H1 (cell line): ENCODE measurements around the gene NABP2. TPM values are rescaled to one million over a fixed set of nuclear protein-coding genes. Genes with fewer than 3 reads are reported as not detected.
A peak's percentile ranks its signal among the peaks of the same experiment; 100 is the strongest.

Source experiments
- CTCF ChIA-PET: fragments of 300-600 bp; sonication (Branson Sonifier 250); formaldehyde crosslinking; loops from one replicate; lab custom pipeline; 2021; ENCODE audit not compliant: partially characterized antibody; lab: Charles Lee
- POLR2A ChIA-PET: fragments of 300-600 bp; sonication (Branson Sonifier 250); formaldehyde crosslinking; loops from one replicate; lab custom pipeline; 2021; ENCODE audit warnings: inconsistent platforms; ENCODE audit not compliant: partially characterized antibody; lab: Charles Lee
- DNase-seq, 2 experiments: peaks; one replicate each; pipeline versions ENCODE4 v3.0.0 to v3.0.0-alpha.2; 2010 to 2022; ENCODE audit warnings: low spot score in 2 of 2, low read depth in 1 of 2, mixed read lengths in 1 of 2
- FAIRE-seq: peaks from 2 replicates; lab custom pipeline; 2011; peaks lifted over from hg19 to GRCh38; lab: Jason Lieb, UNC
- H2AFZ ChIP-seq: 2 replicates; pipeline ENCODE4 v1.8.1; 2012; ENCODE audit warnings: low read length, inconsistent platforms
- H2AK5ac ChIP-seq: 2 replicates; pipeline ENCODE4 v1.6.1; 2013; ENCODE audit warnings: low read depth, low read length
- H2BK120ac ChIP-seq: replicated peaks from 2 replicates; pipeline ENCODE3; 2013; ENCODE audit warnings: low read depth, low read length, inconsistent platforms
- H2BK12ac ChIP-seq: 2 replicates; pipeline ENCODE4 v1.6.1; 2013; ENCODE audit warnings: low read depth, low read length
- H2BK15ac ChIP-seq: 2 replicates; pipeline ENCODE4 v1.6.1; 2013; ENCODE audit warnings: low read length
- H2BK20ac ChIP-seq: 2 replicates; pipeline ENCODE4 v1.6.1; 2013; ENCODE audit warnings: low read length
- H2BK5ac ChIP-seq: 2 replicates; pipeline ENCODE4 v1.6.1; 2013; ENCODE audit warnings: low read depth, low read length
- H3K14ac ChIP-seq: 2 replicates; pipeline ENCODE4 v1.6.1; 2013; ENCODE audit warnings: inconsistent platforms; ENCODE audit not compliant: insufficient read length
- H3K18ac ChIP-seq: 2 replicates; pipeline ENCODE4 v1.6.1; 2013; ENCODE audit warnings: low read length; ENCODE audit errors: extremely low read depth
- H3K23ac ChIP-seq: 2 replicates; pipeline ENCODE4 v1.6.1; 2013; ENCODE audit warnings: inconsistent platforms; ENCODE audit not compliant: insufficient read length
- H3K23me2 ChIP-seq: 2 replicates; pipeline ENCODE4 v1.6.1; 2013; ENCODE audit warnings: low read depth, low read length
- H3K27ac ChIP-seq: 2 replicates; pipeline ENCODE4 v1.6.1; 2011; ENCODE audit warnings: low read depth, low read length, inconsistent platforms
- H3K27me3 ChIP-seq, 4 experiments: replicated peaks in 1 of 4; 1 replicate in 1 of 4; 2 replicates in 3 of 4; pipeline versions ENCODE4 v1.6.1 to v1.8.1; 2011 to 2013; ENCODE audit warnings: low read length in 3 of 4, mild to moderate bottlenecking in 3 of 4, inconsistent platforms in 2 of 4, mixed read lengths in 2 of 4, moderate library complexity in 1 of 4; ENCODE audit not compliant: control insufficient read depth in 3 of 4, insufficient read depth in 3 of 4; ENCODE audit errors: extremely low read depth in 1 of 4
- H3K36me3 ChIP-seq, 4 experiments: 2 replicates each; pipeline versions ENCODE4 v1.6.1 to v1.8.1; 2011 to 2013; ENCODE audit warnings: mild to moderate bottlenecking in 4 of 4, low read length in 3 of 4, moderate library complexity in 2 of 4, control low read depth in 1 of 4, inconsistent platforms in 1 of 4; ENCODE audit not compliant: insufficient read depth in 4 of 4, control insufficient read depth in 2 of 4
- H3K4ac ChIP-seq: replicated peaks from 2 replicates; pipeline ENCODE3; 2013; ENCODE audit warnings: low read length, low read depth, mixed read lengths, inconsistent platforms; ENCODE audit not compliant: insufficient read length
- H3K4me1 ChIP-seq, 4 experiments: replicated peaks in 1 of 4; 1 replicate in 1 of 4; 2 replicates in 3 of 4; pipeline versions ENCODE4 v1.6.1 to v1.8.1; 2011 to 2013; ENCODE audit warnings: low read length in 3 of 4, inconsistent platforms in 2 of 4, mixed read lengths in 1 of 4; ENCODE audit not compliant: insufficient read depth in 4 of 4, control insufficient read depth in 3 of 4
- H3K4me2 ChIP-seq, 2 experiments: 2 replicates each; pipeline versions ENCODE4 v1.6.1 to v1.8.1; 2011 to 2013; ENCODE audit warnings: low read depth in 2 of 2, low read length in 2 of 2, control low read depth in 1 of 2, inconsistent platforms in 1 of 2, mild to moderate bottlenecking in 1 of 2; ENCODE audit not compliant: insufficient read depth in 1 of 2
- H3K4me3 ChIP-seq, 4 experiments: fragments of 200-600, 300-600 bp in 1 of 4; sonication (generic), shearing (Covaris generic), sonication (Bioruptor Twin) in 1 of 4; 2 replicates each; pipeline versions ENCODE4 v1.5.1 to v1.8.1; 2011 to 2016; ENCODE audit warnings: low read length in 4 of 4, low read depth in 3 of 4, control low read depth in 2 of 4, inconsistent platforms in 2 of 4, mild to moderate bottlenecking in 2 of 4, mixed read lengths in 1 of 4, moderate library complexity in 1 of 4; ENCODE audit not compliant: insufficient read depth in 2 of 4; ENCODE audit errors: extremely low read depth in 1 of 4
- H3K56ac ChIP-seq: replicated peaks from 2 replicates; pipeline ENCODE3; 2013; ENCODE audit warnings: low read depth, mild to moderate bottlenecking, mixed read lengths, low read length, inconsistent platforms; ENCODE audit not compliant: insufficient read length
- H3K79me1 ChIP-seq: 2 replicates; pipeline ENCODE4 v1.6.1; 2013; ENCODE audit warnings: low read depth, low read length, control low read depth
- H3K79me2 ChIP-seq, 2 experiments: 2 replicates each; pipeline versions ENCODE4 v1.6.1 to v1.8.1; 2012 to 2013; ENCODE audit warnings: low read length in 2 of 2, mild to moderate bottlenecking in 2 of 2, inconsistent platforms in 1 of 2; ENCODE audit not compliant: insufficient read depth in 2 of 2, control insufficient read depth in 1 of 2
- H3K9ac ChIP-seq, 4 experiments: replicated peaks in 1 of 4; 1 replicate in 1 of 4; 2 replicates in 3 of 4; pipeline versions ENCODE4 v1.6.1 to v1.8.1; 2011 to 2013; ENCODE audit warnings: low read depth in 3 of 4, low read length in 3 of 4, control low read depth in 2 of 4, mild to moderate bottlenecking in 2 of 4, moderate library complexity in 2 of 4, inconsistent platforms in 1 of 4; ENCODE audit errors: extremely low read depth in 1 of 4
- H3K9me3 ChIP-seq, 2 experiments: 2 replicates each; pipeline versions ENCODE4 v1.6.1 to v1.8.1; 2012 to 2013; ENCODE audit warnings: mild to moderate bottlenecking in 2 of 2, moderate library complexity in 2 of 2, control low read depth in 1 of 2, inconsistent platforms in 1 of 2, low read depth in 1 of 2, low read length in 1 of 2, mixed read lengths in 1 of 2; ENCODE audit not compliant: insufficient read depth in 2 of 2
- H4K20me1 ChIP-seq, 2 experiments: replicated peaks in 1 of 2; 2 replicates each; pipeline versions ENCODE3 to v1.8.1; 2011 to 2013; ENCODE audit warnings: inconsistent platforms in 2 of 2, low read length in 2 of 2, mild to moderate bottlenecking in 1 of 2; ENCODE audit not compliant: insufficient read depth in 2 of 2, control insufficient read depth in 1 of 2
- H4K5ac ChIP-seq: 2 replicates; pipeline ENCODE4 v1.6.1; 2013; ENCODE audit warnings: low read length, low read depth, mixed read lengths, inconsistent platforms; ENCODE audit not compliant: insufficient read length
- H4K8ac ChIP-seq: 2 replicates; pipeline ENCODE4 v1.8.0; 2013; ENCODE audit warnings: mild to moderate bottlenecking, moderate library complexity, low read length, inconsistent platforms; ENCODE audit not compliant: insufficient read depth; ENCODE audit errors: extremely low read depth
- H4K91ac ChIP-seq: replicated peaks from 2 replicates; pipeline ENCODE3; 2013; ENCODE audit warnings: low read length, mixed read lengths, inconsistent platforms; ENCODE audit not compliant: insufficient read length
- BCL11A ChIP-seq, 2 experiments: IDR thresholded peaks; one replicate each; pipeline ENCODE4 v1.6.1; 2011; ENCODE audit warnings: low read depth in 2 of 2, low read length in 2 of 2, mild to moderate bottlenecking in 2 of 2
- SIN3A ChIP-seq, 2 experiments: IDR thresholded peaks in 1 of 2; conservative IDR thresholded peaks in 1 of 2; 2 replicates each; pipeline ENCODE4 v1.6.1; 2011 to 2012; ENCODE audit warnings: low read length in 2 of 2, improper control_type of control experiment in 1 of 2, low read depth in 1 of 2, mild to moderate bottlenecking in 1 of 2
- WGBS, 2 experiments: shearing (Covaris generic) in 1 of 2; methylation state at CpG; one replicate each; pipeline versions ENCODE4 v1.1.6 to v1.1.7; 2013 to 2015; ENCODE audit warnings: low lambda C conversion rate in 2 of 2, mixed read lengths in 2 of 2, inconsistent platforms in 1 of 2, low coverage in 1 of 2, missing lambda C conversion rate in 1 of 2; ENCODE audit not compliant: insufficient replicate concordance in 2 of 2, insufficient coverage in 1 of 2, insufficient read length in 1 of 2; ENCODE audit errors: extremely low coverage in 1 of 2, missing lambda C conversion rate in 1 of 2; 5-methylcytosine and 5-hydroxymethylcytosine counted together
- polyA plus RNA-seq, 7 experiments: library from polyadenylated mRNA; depleted of rRNA in 3 of 7; stranded (reverse) in 5 of 7; unstranded in 2 of 7; fragments of >200 nt in 5 of 7; fragments of 200-250 nt in 2 of 7; gene quantifications; 1 replicate in 5 of 7; 2 replicates in 1 of 7; 4 replicates in 1 of 7; pipeline versions ENCODE4 v1.2.1 to v1.2.3, GENCODE V29; 2011 to 2013; ENCODE audit warnings: missing spikeins in 2 of 7, mixed read lengths in 2 of 7
- total RNA-seq: library from RNA; stranded (reverse); fragmentation: NEBNext Ultra II Directional; extraction: Animal tissue kit (Norgen Biotek cat#: 25700); gene quantifications from 2 replicates; pipeline ENCODE4 v1.2.1, GENCODE V29; 2021

NABP2 gene
- total and polyA plus RNA-seq, 2 of the 8 experiments (the other 6 are each of a cell fraction or from before 2014, with no cell fraction given) = 58.1 to 67.5 TPM

DNA sequence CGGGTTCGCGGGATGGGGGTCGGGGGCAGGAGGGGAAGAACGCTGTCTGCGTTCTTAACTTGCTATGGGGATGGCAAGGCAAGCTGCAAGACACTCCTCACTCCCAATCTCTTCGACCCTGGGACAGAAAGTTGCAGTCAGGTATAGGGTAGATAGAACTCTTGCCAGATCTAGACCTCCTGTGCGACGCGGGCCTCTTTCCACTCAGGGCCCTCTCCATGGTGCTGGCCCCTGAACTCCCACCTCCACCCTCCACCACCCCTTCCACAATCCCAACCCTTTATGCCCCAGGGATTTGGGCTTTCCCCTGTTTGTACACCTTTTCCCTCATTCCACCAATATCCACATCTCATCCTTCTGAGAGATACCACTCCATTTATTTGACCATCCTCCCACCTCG, 812 bp downstream of the NABP2 start:
- no peaks in the 10 kb centered on the region for H3K9me3 ChIP-seq
- H3K23me2 ChIP-seq = peaks cover 22% of the 10 kb centered on the region
- H2BK5ac ChIP-seq = no peak overlapping the region
- H3K79me2 ChIP-seq = peaks cover 0 to 11% of the 10 kb centered on the region in 2 experiments; a peak in 2 of 4 replicates
- no peak for FAIRE-seq
- CTCF ChIA-PET = interaction anchor here (0.6 to 10.5 kb wide), 6 partner anchors 18 to 51 kb away, joined by 3 to 72 read pairs (median 4); partner anchors contain the start of gene SMARCC2
- H3K23ac ChIP-seq = no peak overlapping the region
- no peak overlapping the region for H3K14ac ChIP-seq
- peaks cover 3 to 13% (median 6%) of the 10 kb centered on the region in 4 experiments; a peak in 6 of 7 replicates for H3K4me1 ChIP-seq
- no peak for TF ChIP-seq BCL11A (IDR thresholded peaks at IDR 0.05; ENCODE audit: low read depth in 2 of 2, low read length in 2 of 2)
- TF ChIP-seq SIN3A (conservative IDR thresholded peaks at IDR 0.05 in 1 of 2, IDR thresholded peaks at IDR 0.05 in 1 of 2; ENCODE audit: low read depth in 1 of 2, low read length in 2 of 2) = peak in 1 of 2 experiments; percentile 41; a peak in 1 of 4 replicates
- peak overlapping the region in 2 of 4 experiments; percentile 45 to 46; a peak in 3 of 7 replicates for H3K9ac ChIP-seq
- H2AK5ac ChIP-seq = no peak overlapping the region
- H2BK12ac ChIP-seq = no peak overlapping the region
- H3K27me3 ChIP-seq = no peaks in the 10 kb centered on the region
- peaks cover 0 to 4% (median 1%) of the 10 kb centered on the region in 4 experiments; a peak in 1 of 8 replicates for H3K36me3 ChIP-seq
- H3K4me2 ChIP-seq = peak overlapping the region; percentile 90 to 100
- H3K27ac ChIP-seq = no peak overlapping the region
- no peak overlapping the region for H4K8ac ChIP-seq
- H4K5ac ChIP-seq = no peak overlapping the region
- no peak overlapping the region for H2AFZ ChIP-seq
- H4K91ac ChIP-seq = no peak overlapping the region
- no peak overlapping the region for H3K18ac ChIP-seq
- no peak overlapping the region for H3K56ac ChIP-seq
- H3K79me1 ChIP-seq = peaks cover 6% of the 10 kb centered on the region
- H2BK20ac ChIP-seq = no peak overlapping the region
- POLR2A ChIA-PET = no interaction called here
- H2BK15ac ChIP-seq = no peak overlapping the region
- DNase-seq = no peak
- no peak overlapping the region for H3K4ac ChIP-seq
- peaks cover 0 to 2% of the 10 kb centered on the region in 2 experiments for H4K20me1 ChIP-seq
- H3K4me3 ChIP-seq = peak overlapping the region; percentile 49 to 78 (median 66)
- 83% methylated on average over 8 of the region's 11 CpGs; no CpG with 5 or more reads in 1 of the 2 experiments for WGBS, 2 experiments
- no peak overlapping the region for H2BK120ac ChIP-seq
